HepG2 (cell line): ENCODE measurements around the gene SLC39A2. TPM values are rescaled to one million over a fixed set of nuclear protein-coding genes. Genes with fewer than 3 reads are reported as not detected.

Experiments
- NPAS2 ChIP-seq: sonication (generic); formaldehyde crosslinking; IDR thresholded peaks from 2 replicates; pipeline ENCODE4 v1.8.0; 2022; ENCODE audit warnings: mild to moderate bottlenecking, missing genetic modification reagents, borderline replicate concordance
- ZNF644 ChIP-seq: IDR thresholded peaks from 2 replicates; pipeline ENCODE4 v1.6.1; 2016; ENCODE audit warnings: low read depth
- ZNF782 ChIP-seq: sonication (generic); formaldehyde crosslinking; IDR thresholded peaks from 2 replicates; pipeline ENCODE4 v1.4.0; 2020; ENCODE audit warnings: missing genetic modification reagents, mild to moderate bottlenecking, borderline replicate concordance
- ZNF883 ChIP-seq: sonication (generic); formaldehyde crosslinking; IDR thresholded peaks from 2 replicates; pipeline ENCODE4 v1.5.1; 2020; ENCODE audit warnings: mild to moderate bottlenecking, missing genetic modification reagents; ENCODE audit errors: not compliant biosample characterization
- polyA plus RNA-seq, 8 experiments: library from polyadenylated mRNA; depleted of rRNA in 3 of 8; stranded (reverse) in 7 of 8; unstranded in 1 of 8; fragments of >200 nt; fragmentation: Illumina TruSeq in 4 of 8; extraction: Trizol in 4 of 8; gene quantifications; 2 replicates each; pipeline versions ENCODE4 v1.2.1 to v1.2.3, GENCODE V29; 2011 to 2016; ENCODE audit warnings: low read depth in 4 of 8, missing spikeins in 1 of 8, mixed read lengths in 1 of 8; ENCODE audit not compliant: insufficient read depth in 1 of 8
- total RNA-seq, 5 experiments: library from RNA; depleted of rRNA; stranded (reverse); fragments of >200 nt; fragmentation: Illumina TruSeq; extraction: Trizol; gene quantifications; 2 replicates each; pipeline ENCODE4 v1.2.3, GENCODE V29; 2016; ENCODE audit warnings: low read depth in 1 of 5
- TF ChIP-seq, protein P1 (sequence below): sonication (generic); formaldehyde crosslinking; IDR thresholded peaks from 2 replicates; pipeline ENCODE4 v1.4.0; 2020; ENCODE audit warnings: mild to moderate bottlenecking, missing genetic modification reagents, borderline replicate concordance

The SLC39A2 gene
- total and polyA plus RNA-seq, 2 of the 13 experiments (the other 11 are each of a cell fraction or from before 2014, with no cell fraction given), result 0.08 to 0.11 TPM

DNA sequence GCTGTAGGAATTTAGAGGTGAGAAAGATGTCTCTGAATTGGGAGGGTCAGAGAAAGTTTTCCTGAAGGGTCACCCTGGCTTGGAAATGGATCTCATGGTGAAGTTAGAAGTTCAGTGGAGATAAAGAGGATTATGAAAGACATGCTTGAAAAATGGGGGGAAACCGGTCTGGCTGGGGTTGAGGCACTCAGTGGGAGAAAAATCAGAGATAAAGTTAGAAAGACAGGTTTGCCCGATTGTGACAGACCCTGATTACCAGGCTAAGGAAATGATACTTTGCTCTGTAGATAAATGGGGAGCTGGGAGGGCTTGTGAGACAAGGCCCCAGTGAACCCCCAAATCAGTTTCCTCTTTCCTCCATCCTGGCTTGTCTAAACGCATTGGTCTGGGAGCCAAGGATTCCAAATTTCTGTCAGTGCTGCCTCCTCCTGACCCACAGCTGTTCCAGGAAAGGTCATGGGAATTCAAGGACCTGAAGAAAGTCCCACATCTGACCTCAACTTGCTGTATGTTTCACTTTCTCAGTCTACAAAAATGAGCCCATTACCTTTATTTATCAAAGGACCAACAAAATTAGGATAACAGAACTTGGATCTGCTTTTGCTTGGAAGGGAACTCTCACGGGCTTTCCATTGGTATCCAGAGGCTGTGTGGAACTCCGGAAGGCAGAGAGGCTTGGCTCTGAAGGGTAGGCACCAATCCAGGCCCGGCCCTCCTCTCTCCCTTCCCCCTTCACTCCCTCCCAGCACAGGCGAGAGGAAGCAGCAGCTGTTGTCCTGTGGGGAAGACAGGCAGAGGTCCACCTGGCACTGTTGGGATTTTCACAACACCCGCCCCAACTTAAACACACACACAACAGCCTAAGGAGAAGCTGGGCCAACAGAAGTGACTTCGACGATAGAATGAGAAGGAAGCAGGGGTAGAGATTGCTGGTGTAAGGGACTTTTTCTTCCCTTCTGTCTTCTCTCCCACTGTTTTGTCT lies 39.6 kb downstream of the SLC39A2 start (continued):
- TF ChIP-seq, protein P1, sequence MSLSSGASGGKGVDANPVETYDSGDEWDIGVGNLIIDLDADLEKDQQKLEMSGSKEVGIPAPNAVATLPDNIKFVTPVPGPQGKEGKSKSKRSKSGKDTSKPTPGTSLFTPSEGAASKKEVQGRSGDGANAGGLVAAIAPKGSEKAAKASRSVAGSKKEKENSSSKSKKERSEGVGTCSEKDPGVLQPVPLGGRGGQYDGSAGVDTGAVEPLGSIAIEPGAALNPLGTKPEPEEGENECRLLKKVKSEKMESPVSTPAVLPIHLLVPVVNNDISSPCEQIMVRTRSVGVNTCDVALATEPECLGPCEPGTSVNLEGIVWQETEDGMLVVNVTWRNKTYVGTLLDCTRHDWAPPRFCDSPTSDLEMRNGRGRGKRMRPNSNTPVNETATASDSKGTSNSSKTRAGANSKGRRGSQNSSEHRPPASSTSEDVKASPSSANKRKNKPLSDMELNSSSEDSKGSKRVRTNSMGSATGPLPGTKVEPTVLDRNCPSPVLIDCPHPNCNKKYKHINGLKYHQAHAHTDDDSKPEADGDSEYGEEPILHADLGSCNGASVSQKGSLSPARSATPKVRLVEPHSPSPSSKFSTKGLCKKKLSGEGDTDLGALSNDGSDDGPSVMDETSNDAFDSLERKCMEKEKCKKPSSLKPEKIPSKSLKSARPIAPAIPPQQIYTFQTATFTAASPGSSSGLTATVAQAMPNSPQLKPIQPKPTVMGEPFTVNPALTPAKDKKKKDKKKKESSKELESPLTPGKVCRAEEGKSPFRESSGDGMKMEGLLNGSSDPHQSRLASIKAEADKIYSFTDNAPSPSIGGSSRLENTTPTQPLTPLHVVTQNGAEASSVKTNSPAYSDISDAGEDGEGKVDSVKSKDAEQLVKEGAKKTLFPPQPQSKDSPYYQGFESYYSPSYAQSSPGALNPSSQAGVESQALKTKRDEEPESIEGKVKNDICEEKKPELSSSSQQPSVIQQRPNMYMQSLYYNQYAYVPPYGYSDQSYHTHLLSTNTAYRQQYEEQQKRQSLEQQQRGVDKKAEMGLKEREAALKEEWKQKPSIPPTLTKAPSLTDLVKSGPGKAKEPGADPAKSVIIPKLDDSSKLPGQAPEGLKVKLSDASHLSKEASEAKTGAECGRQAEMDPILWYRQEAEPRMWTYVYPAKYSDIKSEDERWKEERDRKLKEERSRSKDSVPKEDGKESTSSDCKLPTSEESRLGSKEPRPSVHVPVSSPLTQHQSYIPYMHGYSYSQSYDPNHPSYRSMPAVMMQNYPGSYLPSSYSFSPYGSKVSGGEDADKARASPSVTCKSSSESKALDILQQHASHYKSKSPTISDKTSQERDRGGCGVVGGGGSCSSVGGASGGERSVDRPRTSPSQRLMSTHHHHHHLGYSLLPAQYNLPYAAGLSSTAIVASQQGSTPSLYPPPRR (CRISPR knock-in tag), result peak; percentile 34; the same call in 1 of the 2 replicates
- TF ChIP-seq ZNF782 (CRISPR knock-in tag) (0 out of 2 replicates have a peak, but pooled peaks have one; percentile 32), ZNF644 (CRISPR knock-in tag) (no peak), ZNF883 (CRISPR knock-in tag) (no peak), NPAS2 (CRISPR knock-in tag) (no peak)
